Amniotic stem cell (primary cell): ENCODE measurements around the gene MFAP4.
A peak's percentile ranks its signal among the peaks of the same experiment; 100 is the strongest.
"Not testable (repeated sequence)": the region's sequence is repeated elsewhere in the genome, so short reads cannot be mapped to it uniquely, and the experiment has no call there.

ENCODE experiments used
- DNase-seq: peaks from one replicate; lab custom pipeline; 2025; lab: John Stamatoyannopoulos, UW

Gene MFAP4

GRCh38 chr17:19370493-19370960 is 16.5 kb downstream of the MFAP4 start:
- DNase-seq: no peak

- DNase-seq: no peak
Measured at GRCh38 chr17:19369846-19370492, 17.0 kb downstream of the MFAP4 start.

GRCh38 chr17:19369107-19369778 is 17.7 kb downstream of the MFAP4 start:
- no peak for DNase-seq

GRCh38 chr17:19368229-19368628 is 18.8 kb downstream of the MFAP4 start:
- DNase-seq: no peak

DNA sequence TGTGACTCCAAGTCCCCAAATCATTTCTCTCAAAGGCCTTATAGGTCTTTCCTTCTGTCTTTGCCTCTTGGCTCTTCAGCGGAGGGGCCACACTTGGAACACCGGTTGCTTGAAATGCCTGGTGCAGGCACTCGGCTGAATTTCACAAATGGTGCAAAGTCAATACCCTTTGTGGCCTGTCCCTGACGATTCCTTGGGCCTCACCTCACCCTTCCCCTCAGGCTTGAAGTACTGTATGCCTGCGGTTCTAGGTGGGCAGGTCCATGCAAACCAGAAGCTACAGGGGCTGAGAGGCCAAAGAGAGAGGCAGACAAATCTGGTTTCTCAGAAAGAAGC is 20.4 kb downstream of the MFAP4 start:
- no peak for DNase-seq

DNA sequence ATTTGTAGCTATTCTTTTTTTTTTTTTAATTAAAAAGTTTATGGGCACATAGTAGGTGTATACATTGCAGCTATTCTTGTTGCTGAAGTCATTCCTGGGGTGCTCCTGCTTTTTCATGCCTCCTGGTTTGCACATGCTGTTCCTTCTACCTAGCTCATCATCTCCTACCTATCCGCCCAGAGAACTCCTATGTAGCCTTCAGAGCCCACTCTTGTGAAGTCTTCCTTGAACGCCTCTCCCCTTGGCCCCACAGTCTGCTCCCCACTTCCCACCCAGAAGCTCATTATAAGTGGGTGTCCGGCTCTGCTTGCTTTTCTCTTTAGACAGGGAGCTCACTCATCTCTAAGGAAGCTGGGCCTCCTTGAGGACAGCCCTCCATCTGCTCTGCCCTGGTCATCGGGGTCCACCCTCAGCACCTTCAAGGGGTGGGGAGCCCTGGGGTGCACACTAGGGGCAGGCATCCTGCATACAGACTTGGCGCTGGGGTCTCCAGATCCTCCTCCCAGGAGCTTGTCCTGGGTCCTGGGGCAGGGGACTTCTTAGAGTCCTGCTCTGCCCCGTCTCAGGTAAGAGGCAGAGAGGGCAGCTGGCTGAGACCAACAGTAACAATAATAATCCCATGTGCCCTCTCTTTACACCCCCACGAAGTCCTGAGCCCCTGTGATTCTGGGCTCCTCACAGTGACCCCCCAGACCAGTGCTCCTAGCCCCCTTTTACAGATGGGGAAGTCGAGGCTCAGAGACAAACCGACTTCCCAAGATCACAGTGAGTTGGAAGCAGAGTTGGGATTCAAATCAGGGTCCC is 21.0 kb downstream of the MFAP4 start:
- DNase-seq: no peak

GRCh38 chr17:19365499-19365817 is 21.5 kb downstream of the MFAP4 start:
- no peak for DNase-seq

- no peak for DNase-seq
Measured at GRCh38 chr17:19364699-19365498, 22.1 kb downstream of the MFAP4 start.

GRCh38 chr17:19363460-19364035 is 23.4 kb downstream of the MFAP4 start:
- no peak for DNase-seq

- DNase-seq: no peak
Measured at GRCh38 chr17:19363114-19363438, 23.9 kb downstream of the MFAP4 start.

DNA sequence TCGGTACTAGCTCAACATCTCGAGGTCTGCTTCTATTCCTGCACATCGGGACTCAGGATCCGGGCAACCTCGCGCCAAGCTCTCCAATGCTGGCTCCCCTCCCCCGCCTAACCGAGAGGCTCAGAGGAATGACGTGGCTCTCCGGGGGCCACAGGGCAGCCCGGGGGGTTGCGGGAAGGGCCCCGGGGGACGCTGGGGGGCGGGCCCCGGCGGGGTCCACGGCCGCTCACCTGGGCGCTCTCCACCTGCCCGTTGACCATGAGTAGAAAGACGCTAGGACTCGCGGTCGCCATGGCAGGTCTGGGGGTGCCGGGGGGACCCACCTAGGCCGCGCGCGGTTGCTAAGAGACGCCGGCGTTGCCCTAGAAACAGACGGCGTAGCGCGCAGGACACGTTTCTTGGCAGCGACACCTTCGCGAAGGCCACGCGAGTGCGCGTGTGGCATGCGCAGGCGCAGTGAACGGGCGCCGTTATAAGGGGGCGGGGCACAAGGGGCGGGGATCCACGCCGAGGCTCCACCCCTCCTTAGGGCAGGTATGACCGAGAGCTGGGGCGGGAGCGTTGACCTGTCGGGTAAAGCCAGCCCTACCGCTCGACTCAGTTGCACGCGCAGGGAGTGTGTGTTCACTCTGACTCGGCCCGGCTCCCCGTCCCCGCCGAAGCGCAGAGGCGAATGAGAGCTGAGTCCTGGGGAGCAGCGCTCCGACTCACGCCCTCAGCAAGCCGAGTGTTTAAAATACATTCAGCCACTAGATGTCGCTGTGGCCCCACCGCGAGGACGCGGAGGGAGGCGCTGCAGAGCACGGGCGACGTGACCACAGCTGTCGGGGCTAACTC is 24.5 kb downstream of the MFAP4 start, which contains the start of gene B9D1:
TSS of gene B9D1 (minus strand) at position 447 of the 837 bp plus-strand sequence. CDS start at position 293, 154 bp downstream.
- peak; percentile 70 for DNase-seq

DNA sequence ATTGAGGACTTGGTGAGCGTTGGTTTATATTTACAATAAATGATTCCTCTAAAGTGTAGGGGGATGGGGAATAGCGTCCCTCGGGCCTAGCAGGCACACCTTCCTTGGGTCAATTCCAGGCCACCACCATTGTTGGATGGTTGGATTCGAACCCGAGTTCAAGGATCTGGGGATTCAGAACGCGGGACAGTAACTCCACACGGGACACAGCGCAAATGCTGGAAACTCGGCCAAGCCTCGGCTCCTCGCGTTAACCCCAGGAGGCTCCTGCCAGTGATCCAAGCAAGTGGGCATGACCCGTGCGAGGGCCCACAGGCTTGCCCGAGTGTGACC is 25.1 kb downstream of the MFAP4 start:
- DNase-seq: no peak

GRCh38 chr17:19361326-19361725 is 25.7 kb downstream of the MFAP4 start:
- DNase-seq: no peak

DNA sequence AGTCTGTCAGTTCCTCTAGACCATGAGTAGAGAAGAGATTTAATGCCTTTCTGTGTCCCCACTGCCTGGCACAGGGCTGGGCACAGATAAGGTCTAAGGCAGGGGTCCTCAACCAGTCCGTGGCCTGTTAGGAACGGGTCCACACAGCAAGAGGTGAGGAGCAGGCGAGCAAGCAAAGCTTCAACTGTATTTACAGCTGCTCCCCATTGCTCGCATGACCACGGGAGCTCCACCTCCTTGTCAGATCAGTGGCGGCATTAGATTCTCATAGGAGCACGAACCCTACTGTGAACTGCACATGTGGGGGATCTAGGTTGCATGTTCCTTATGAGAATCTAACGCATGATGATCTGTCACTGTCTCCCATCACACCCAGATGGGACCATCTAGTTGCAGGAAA is 26.2 kb downstream of the MFAP4 start:
- DNase-seq: no peak

DNA sequence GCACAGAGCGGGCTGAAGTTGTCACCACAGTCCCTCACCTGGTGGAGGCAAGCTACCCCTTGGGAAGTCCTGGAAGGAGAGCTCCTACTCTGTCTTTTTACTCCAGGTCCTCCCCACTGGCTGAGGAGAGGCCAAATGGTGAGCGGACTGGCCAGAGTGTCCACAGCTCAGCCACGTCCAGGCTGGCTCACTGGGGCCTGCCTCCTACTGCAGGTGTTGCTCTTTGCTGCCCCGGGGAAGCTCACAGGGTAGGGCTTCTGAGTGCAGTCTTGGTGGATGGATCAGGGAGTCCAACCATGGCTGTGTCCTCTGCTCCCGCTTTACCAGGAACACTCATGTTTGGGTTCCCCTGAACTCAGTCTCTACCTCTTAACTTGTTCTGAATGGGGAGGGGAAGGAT is 27.1 kb downstream of the MFAP4 start:
- no peak for DNase-seq

GRCh38 chr17:19359151-19359550 is 27.8 kb downstream of the MFAP4 start:
- DNase-seq: no peak

DNA sequence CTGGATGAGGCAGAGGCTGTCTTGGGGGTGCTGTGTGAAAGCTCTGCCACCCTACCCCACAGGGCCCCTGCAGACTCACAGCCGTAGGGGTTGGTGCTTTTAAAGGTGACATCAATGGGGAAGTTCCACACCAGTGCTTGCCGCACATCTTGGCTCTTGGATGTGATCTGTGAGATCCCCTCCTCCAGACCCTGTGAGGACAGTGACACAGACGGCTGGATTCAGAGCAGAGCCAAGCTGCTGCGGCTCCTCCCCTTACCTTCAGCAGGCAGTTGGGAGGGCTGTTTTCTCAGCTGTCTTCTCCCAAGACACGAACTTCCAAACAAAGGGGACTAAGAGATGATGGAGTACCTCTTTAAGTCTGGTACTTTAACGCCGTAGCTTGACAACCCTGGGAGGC is 29.2 kb downstream of the MFAP4 start:
- no peak for DNase-seq

- no peak for DNase-seq
Measured at GRCh38 chr17:19357351-19357750, 29.6 kb downstream of the MFAP4 start.

DNA sequence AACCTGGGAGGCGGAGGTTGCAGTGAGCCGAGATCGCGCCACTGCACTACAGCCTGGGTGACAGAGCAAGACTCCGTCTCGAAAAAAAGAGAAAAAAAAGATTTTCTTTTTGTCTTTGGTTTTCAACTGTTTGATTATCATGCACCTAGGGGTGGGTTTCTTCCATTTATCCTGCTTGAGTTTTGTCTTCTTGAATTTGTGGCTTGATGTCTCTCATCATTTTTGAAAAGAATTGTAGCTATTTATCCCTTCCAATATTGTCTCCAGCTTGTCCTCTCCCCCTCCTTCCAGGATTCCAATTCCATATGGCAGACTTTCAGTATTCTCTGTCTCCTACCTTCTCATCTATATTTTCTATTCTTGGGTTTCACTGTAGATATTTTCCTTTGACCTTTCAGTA is 32.2 kb downstream of the MFAP4 start:
- no peak for DNase-seq

DNA sequence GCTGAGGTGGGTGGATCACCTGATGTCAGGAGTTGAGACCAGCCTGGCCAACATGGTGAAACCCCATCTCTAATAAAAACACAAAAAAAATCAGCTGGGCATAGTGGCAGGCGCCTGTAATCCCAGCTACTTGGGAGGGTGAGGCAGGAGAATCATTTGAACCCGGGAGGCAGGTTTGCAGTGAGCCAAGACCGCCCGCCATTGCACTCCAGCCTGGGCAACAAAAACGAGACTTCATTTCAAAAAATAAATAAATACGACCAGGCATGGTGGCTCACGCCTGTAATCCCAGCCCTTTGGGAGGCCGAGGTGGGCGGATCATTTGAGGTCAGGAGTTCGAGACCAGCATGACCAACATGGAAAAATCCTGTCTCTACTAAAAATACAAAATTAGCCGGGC is 33.6 kb downstream of the MFAP4 start:
- not testable (repeated sequence) for DNase-seq

GRCh38 chr17:19348806-19349205 is 38.2 kb downstream of the MFAP4 start:
- DNase-seq: no peak
